ENCODE results near the gene KRTAP9-9.
"Not testable (repeated sequence)": the region's sequence is repeated elsewhere in the genome, so short reads cannot be mapped to it uniquely, and the experiment has no call there.

KRTAP9-9 gene

GRCh38 chr17:41271323-41271722, 16.1 kb downstream of the KRTAP9-9 start:
- not testable (repeated sequence) for H3K4me2 ChIP-seq (ENCODE audit: low read length); H3K9ac ChIP-seq (ENCODE audit: low read depth, low read length); H3K36me3 ChIP-seq (ENCODE audit: insufficient read depth, low read length); H3K4me3 ChIP-seq (ENCODE audit: low read length); H3K9me3 ChIP-seq (replicated peaks; ENCODE audit: low read length); H3K27me3 ChIP-seq (ENCODE audit: control insufficient read depth, insufficient read depth, low read length); H3K4me1 ChIP-seq (ENCODE audit: control insufficient read depth, insufficient read depth, low read length)

GRCh38 chr17:41271858-41272257, 16.7 kb downstream of the KRTAP9-9 start:
- Histone ChIP-seq H3K4me1 (ENCODE audit: control insufficient read depth, insufficient read depth, low read length) (no peaks in the 10 kb centered on the region), H3K27me3 (ENCODE audit: control insufficient read depth, insufficient read depth, low read length) (no peaks in the 10 kb centered on the region), H3K9me3 (replicated peaks; ENCODE audit: low read length) (no peaks in the 10 kb centered on the region), H3K9ac (ENCODE audit: low read depth, low read length) (no peak overlapping the region), H3K4me2 (ENCODE audit: low read length) (no peak overlapping the region), H3K36me3 (ENCODE audit: insufficient read depth, low read length) (no peaks in the 10 kb centered on the region), H3K4me3 (ENCODE audit: low read length) (no peak overlapping the region)

GRCh38 chr17:41275648-41276190, 20.5 kb downstream of the KRTAP9-9 start, which contains the start of gene KRTAP9-7:
KRTAP9-7 (plus strand) TSS chr17:41275698; CDS start chr17:41275698, 0 bp downstream.
- not testable (repeated sequence) for H3K4me2 ChIP-seq (ENCODE audit: low read length); H3K9me3 ChIP-seq (replicated peaks; ENCODE audit: low read length); H3K27me3 ChIP-seq (ENCODE audit: control insufficient read depth, insufficient read depth, low read length); H3K36me3 ChIP-seq (ENCODE audit: insufficient read depth, low read length); H3K4me3 ChIP-seq (ENCODE audit: low read length); H3K9ac ChIP-seq (ENCODE audit: low read depth, low read length); H3K4me1 ChIP-seq (ENCODE audit: control insufficient read depth, insufficient read depth, low read length)

GRCh38 chr17:41278176-41278955, 23.2 kb downstream of the KRTAP9-9 start:
- Histone ChIP-seq H3K4me1 (ENCODE audit: control insufficient read depth, insufficient read depth, low read length) (no peaks in the 10 kb centered on the region), H3K9me3 (replicated peaks; ENCODE audit: low read length) (no peaks in the 10 kb centered on the region), H3K27me3 (ENCODE audit: control insufficient read depth, insufficient read depth, low read length) (no peaks in the 10 kb centered on the region), H3K4me2 (ENCODE audit: low read length) (no peak overlapping the region), H3K4me3 (ENCODE audit: low read length) (no peak overlapping the region), H3K36me3 (ENCODE audit: insufficient read depth, low read length) (no peaks in the 10 kb centered on the region), H3K9ac (ENCODE audit: low read depth, low read length) (no peak overlapping the region)

- Histone ChIP-seq H3K4me3 (ENCODE audit: low read length) (no peak overlapping the region), H3K27me3 (ENCODE audit: control insufficient read depth, insufficient read depth, low read length) (no peaks in the 10 kb centered on the region), H3K4me1 (ENCODE audit: control insufficient read depth, insufficient read depth, low read length) (peaks cover 3% of the 10 kb centered on the region), H3K36me3 (ENCODE audit: insufficient read depth, low read length) (no peaks in the 10 kb centered on the region), H3K9ac (ENCODE audit: low read depth, low read length) (no peak overlapping the region), H3K4me2 (ENCODE audit: low read length) (no peak overlapping the region), H3K9me3 (replicated peaks; ENCODE audit: low read length) (no peaks in the 10 kb centered on the region)
Measured at GRCh38 chr17:41284043-41284442, 28.9 kb downstream of the KRTAP9-9 start.

GRCh38 chr17:41284546-41284945, 29.4 kb downstream of the KRTAP9-9 start:
- H3K4me1 ChIP-seq (ENCODE audit: control insufficient read depth, insufficient read depth, low read length) = peaks cover 3% of the 10 kb centered on the region
- no peaks in the 10 kb centered on the region for H3K27me3 ChIP-seq (ENCODE audit: control insufficient read depth, insufficient read depth, low read length)
- H3K36me3 ChIP-seq (ENCODE audit: insufficient read depth, low read length) = no peaks in the 10 kb centered on the region
- no peak overlapping the region for H3K9ac ChIP-seq (ENCODE audit: low read depth, low read length)
- H3K4me3 ChIP-seq (ENCODE audit: low read length) = no peak overlapping the region
- no peak overlapping the region for H3K4me2 ChIP-seq (ENCODE audit: low read length)
- H3K9me3 ChIP-seq (replicated peaks; ENCODE audit: low read length) = no peaks in the 10 kb centered on the region

GRCh38 chr17:41287050-41287449, 31.9 kb downstream of the KRTAP9-9 start:
- Histone ChIP-seq H3K27me3 (ENCODE audit: control insufficient read depth, insufficient read depth, low read length) (no peaks in the 10 kb centered on the region), H3K4me3 (ENCODE audit: low read length) (no peak overlapping the region), H3K9ac (ENCODE audit: low read depth, low read length) (no peak overlapping the region), H3K36me3 (ENCODE audit: insufficient read depth, low read length) (no peaks in the 10 kb centered on the region), H3K4me1 (ENCODE audit: control insufficient read depth, insufficient read depth, low read length) (peaks cover 3% of the 10 kb centered on the region), H3K4me2 (ENCODE audit: low read length) (no peak overlapping the region), H3K9me3 (replicated peaks; ENCODE audit: low read length) (no peaks in the 10 kb centered on the region)

GRCh38 chr17:41294016-41294415, 38.8 kb downstream of the KRTAP9-9 start:
- no peak overlapping the region for H3K4me3 ChIP-seq (ENCODE audit: low read length)
- no peak overlapping the region for H3K4me2 ChIP-seq (ENCODE audit: low read length)
- H3K4me1 ChIP-seq (ENCODE audit: control insufficient read depth, insufficient read depth, low read length) = no peaks in the 10 kb centered on the region
- no peaks in the 10 kb centered on the region for H3K27me3 ChIP-seq (ENCODE audit: control insufficient read depth, insufficient read depth, low read length)
- no peaks in the 10 kb centered on the region for H3K36me3 ChIP-seq (ENCODE audit: insufficient read depth, low read length)
- no peaks in the 10 kb centered on the region for H3K9me3 ChIP-seq (replicated peaks; ENCODE audit: low read length)
- H3K9ac ChIP-seq (ENCODE audit: low read depth, low read length) = no peak overlapping the region

- no peaks in the 10 kb centered on the region for H3K4me1 ChIP-seq (ENCODE audit: control insufficient read depth, insufficient read depth, low read length)
- no peak overlapping the region for H3K4me2 ChIP-seq (ENCODE audit: low read length)
- no peak overlapping the region for H3K9ac ChIP-seq (ENCODE audit: low read depth, low read length)
- H3K27me3 ChIP-seq (ENCODE audit: control insufficient read depth, insufficient read depth, low read length) = no peaks in the 10 kb centered on the region
- no peak overlapping the region for H3K4me3 ChIP-seq (ENCODE audit: low read length)
- H3K36me3 ChIP-seq (ENCODE audit: insufficient read depth, low read length) = no peaks in the 10 kb centered on the region
- H3K9me3 ChIP-seq (replicated peaks; ENCODE audit: low read length) = no peaks in the 10 kb centered on the region
Measured at GRCh38 chr17:41296846-41297245, 41.7 kb downstream of the KRTAP9-9 start.

- Histone ChIP-seq H3K9ac (ENCODE audit: low read depth, low read length) (no peak overlapping the region), H3K36me3 (ENCODE audit: insufficient read depth, low read length) (no peaks in the 10 kb centered on the region), H3K4me3 (ENCODE audit: low read length) (no peak overlapping the region), H3K4me2 (ENCODE audit: low read length) (no peak overlapping the region), H3K9me3 (replicated peaks; ENCODE audit: low read length) (no peaks in the 10 kb centered on the region), H3K27me3 (ENCODE audit: control insufficient read depth, insufficient read depth, low read length) (no peaks in the 10 kb centered on the region), H3K4me1 (ENCODE audit: control insufficient read depth, insufficient read depth, low read length) (no peaks in the 10 kb centered on the region)
Measured at GRCh38 chr17:41298458-41299135, 43.4 kb downstream of the KRTAP9-9 start.

- no peaks in the 10 kb centered on the region for H3K4me1 ChIP-seq (ENCODE audit: control insufficient read depth, insufficient read depth, low read length)
- H3K36me3 ChIP-seq (ENCODE audit: insufficient read depth, low read length) = no peaks in the 10 kb centered on the region
- no peak overlapping the region for H3K4me2 ChIP-seq (ENCODE audit: low read length)
- H3K9ac ChIP-seq (ENCODE audit: low read depth, low read length) = no peak overlapping the region
- no peaks in the 10 kb centered on the region for H3K9me3 ChIP-seq (replicated peaks; ENCODE audit: low read length)
- H3K4me3 ChIP-seq (ENCODE audit: low read length) = no peak overlapping the region
- H3K27me3 ChIP-seq (ENCODE audit: control insufficient read depth, insufficient read depth, low read length) = no peaks in the 10 kb centered on the region
Measured at GRCh38 chr17:41301204-41301790, 46.1 kb downstream of the KRTAP9-9 start.
